ENCODE measurements around the gene GPR39. TPM values are rescaled to one million over a fixed set of nuclear protein-coding genes. Genes with fewer than 3 reads are reported as not detected.

GPR39 gene
- total RNA-seq, 1 donor from 2014 or later = 1.0 TPM

DNA sequence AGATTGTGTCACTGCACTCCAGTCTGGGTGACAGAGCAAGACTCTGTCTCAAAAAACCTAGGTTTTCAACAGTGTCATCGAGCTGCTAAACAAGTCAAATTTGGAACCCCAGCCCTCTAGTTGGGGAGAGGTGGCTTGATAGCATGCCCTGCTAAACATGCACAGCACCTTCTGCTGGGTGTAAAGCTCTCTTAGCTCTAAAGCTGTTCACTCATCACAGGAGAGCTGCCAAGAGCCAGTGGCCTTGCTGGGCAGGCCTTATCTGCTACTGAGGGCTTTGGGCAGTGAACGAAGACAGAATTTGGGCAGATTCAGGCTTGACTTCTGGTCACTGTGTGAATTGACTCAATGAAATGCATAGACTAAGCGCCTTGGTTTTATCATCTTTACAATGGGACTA, 152.1 kb downstream of the GPR39 start:
- Mint-ChIP-seq H3K27ac (ENCODE audit: unreplicated experiment) (no peak overlapping the region), H3K36me3 (ENCODE audit: unreplicated experiment) (no peaks in the 10 kb centered on the region), H3K27me3 (ENCODE audit: unreplicated experiment) (no peaks in the 10 kb centered on the region), H3K9me3 (ENCODE audit: unreplicated experiment) (no peaks in the 10 kb centered on the region), H3K4me3 (ENCODE audit: unreplicated experiment) (no peak overlapping the region), H3K4me1 (ENCODE audit: low read depth, unreplicated experiment) (no peaks in the 10 kb centered on the region)
- TF ChIP-seq, protein P1, sequence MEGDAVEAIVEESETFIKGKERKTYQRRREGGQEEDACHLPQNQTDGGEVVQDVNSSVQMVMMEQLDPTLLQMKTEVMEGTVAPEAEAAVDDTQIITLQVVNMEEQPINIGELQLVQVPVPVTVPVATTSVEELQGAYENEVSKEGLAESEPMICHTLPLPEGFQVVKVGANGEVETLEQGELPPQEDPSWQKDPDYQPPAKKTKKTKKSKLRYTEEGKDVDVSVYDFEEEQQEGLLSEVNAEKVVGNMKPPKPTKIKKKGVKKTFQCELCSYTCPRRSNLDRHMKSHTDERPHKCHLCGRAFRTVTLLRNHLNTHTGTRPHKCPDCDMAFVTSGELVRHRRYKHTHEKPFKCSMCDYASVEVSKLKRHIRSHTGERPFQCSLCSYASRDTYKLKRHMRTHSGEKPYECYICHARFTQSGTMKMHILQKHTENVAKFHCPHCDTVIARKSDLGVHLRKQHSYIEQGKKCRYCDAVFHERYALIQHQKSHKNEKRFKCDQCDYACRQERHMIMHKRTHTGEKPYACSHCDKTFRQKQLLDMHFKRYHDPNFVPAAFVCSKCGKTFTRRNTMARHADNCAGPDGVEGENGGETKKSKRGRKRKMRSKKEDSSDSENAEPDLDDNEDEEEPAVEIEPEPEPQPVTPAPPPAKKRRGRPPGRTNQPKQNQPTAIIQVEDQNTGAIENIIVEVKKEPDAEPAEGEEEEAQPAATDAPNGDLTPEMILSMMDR (IDR thresholded peaks at IDR 0.05; ENCODE audit: partially characterized antibody, unreplicated experiment) = no peak
- DNase-seq = no peak

DNA sequence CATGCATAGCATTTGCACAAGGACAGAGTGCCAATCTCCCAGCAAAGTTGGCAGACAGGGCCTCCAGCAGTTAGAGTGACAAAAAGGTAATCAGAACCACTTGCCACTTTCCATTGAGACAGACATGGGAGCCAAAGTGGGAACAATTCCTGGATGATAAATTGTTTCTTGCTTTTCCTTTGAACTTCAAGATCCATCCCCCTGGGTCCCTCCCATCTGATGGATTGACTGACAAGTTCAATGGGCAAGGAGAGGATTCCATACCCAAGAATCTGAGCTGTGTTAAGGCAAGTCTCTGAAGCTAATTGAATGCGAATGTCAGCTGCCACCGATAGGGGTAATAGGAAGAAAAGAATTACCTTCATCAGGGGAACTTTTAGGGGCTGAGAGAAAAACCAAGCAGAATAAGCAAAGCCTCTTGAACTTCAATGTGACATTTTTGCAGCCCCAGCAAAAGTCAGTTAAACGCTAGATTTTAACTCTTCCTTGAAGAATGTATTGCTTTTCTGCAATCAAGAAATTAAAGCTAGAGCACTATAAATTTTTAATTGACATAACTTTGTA, 156.9 kb downstream of the GPR39 start:
- TF ChIP-seq, protein P1 (IDR thresholded peaks at IDR 0.05; ENCODE audit: partially characterized antibody, unreplicated experiment) = no peak
- no peaks in the 10 kb centered on the region for H3K36me3 Mint-ChIP-seq (ENCODE audit: unreplicated experiment)
- H3K9me3 Mint-ChIP-seq (ENCODE audit: unreplicated experiment) = no peaks in the 10 kb centered on the region
- H3K4me3 Mint-ChIP-seq (ENCODE audit: unreplicated experiment) = no peak overlapping the region
- DNase-seq = no peak
- H3K27ac Mint-ChIP-seq (ENCODE audit: unreplicated experiment) = no peak overlapping the region
- no peaks in the 10 kb centered on the region for H3K4me1 Mint-ChIP-seq (ENCODE audit: low read depth, unreplicated experiment)
- H3K27me3 Mint-ChIP-seq (ENCODE audit: unreplicated experiment) = no peaks in the 10 kb centered on the region

GRCh38 chr2:132577686-132578085, 161.1 kb downstream of the GPR39 start:
- Mint-ChIP-seq H3K4me1 (ENCODE audit: low read depth, unreplicated experiment) (peaks cover 13% of the 10 kb centered on the region), H3K4me3 (ENCODE audit: unreplicated experiment) (no peak overlapping the region), H3K9me3 (ENCODE audit: unreplicated experiment) (peaks cover 7% of the 10 kb centered on the region), H3K27me3 (ENCODE audit: unreplicated experiment) (peaks cover 7% of the 10 kb centered on the region), H3K36me3 (ENCODE audit: unreplicated experiment) (no peaks in the 10 kb centered on the region), H3K27ac (ENCODE audit: unreplicated experiment) (no peak overlapping the region)
- TF ChIP-seq, protein P1 (IDR thresholded peaks at IDR 0.05; ENCODE audit: partially characterized antibody, unreplicated experiment) = no peak
- no peak for DNase-seq

DNA sequence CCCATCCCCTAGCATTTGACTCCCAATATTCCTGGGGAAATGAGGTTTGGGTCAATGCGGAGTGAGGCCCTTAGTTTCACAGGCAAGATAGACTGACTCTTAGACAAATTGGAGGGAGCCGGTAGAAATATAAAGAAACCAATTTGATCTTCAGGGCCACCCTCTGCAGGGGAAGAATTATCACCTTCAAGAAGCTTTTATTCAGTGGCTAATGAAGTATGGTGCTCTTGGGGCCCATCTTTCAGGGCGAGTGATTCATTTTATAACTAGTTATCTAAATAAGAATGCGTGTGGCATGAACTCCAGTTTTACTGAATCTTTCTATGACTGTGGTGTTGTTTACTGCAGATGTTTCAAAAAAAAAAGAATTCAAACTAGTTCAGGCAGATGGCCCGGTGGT, 165.0 kb downstream of the GPR39 start:
- H3K27me3 Mint-ChIP-seq (ENCODE audit: unreplicated experiment) = peaks cover 12% of the 10 kb centered on the region
- no peak for DNase-seq
- H3K36me3 Mint-ChIP-seq (ENCODE audit: unreplicated experiment) = no peaks in the 10 kb centered on the region
- TF ChIP-seq, protein P1 (IDR thresholded peaks at IDR 0.05; ENCODE audit: partially characterized antibody, unreplicated experiment) = no peak
- peak overlapping the region; percentile 72 for H3K27ac Mint-ChIP-seq (ENCODE audit: unreplicated experiment)
- peaks cover 36% of the 10 kb centered on the region for H3K4me1 Mint-ChIP-seq (ENCODE audit: low read depth, unreplicated experiment)
- H3K9me3 Mint-ChIP-seq (ENCODE audit: unreplicated experiment) = peaks cover 9% of the 10 kb centered on the region
- H3K4me3 Mint-ChIP-seq (ENCODE audit: unreplicated experiment) = no peak overlapping the region

DNA sequence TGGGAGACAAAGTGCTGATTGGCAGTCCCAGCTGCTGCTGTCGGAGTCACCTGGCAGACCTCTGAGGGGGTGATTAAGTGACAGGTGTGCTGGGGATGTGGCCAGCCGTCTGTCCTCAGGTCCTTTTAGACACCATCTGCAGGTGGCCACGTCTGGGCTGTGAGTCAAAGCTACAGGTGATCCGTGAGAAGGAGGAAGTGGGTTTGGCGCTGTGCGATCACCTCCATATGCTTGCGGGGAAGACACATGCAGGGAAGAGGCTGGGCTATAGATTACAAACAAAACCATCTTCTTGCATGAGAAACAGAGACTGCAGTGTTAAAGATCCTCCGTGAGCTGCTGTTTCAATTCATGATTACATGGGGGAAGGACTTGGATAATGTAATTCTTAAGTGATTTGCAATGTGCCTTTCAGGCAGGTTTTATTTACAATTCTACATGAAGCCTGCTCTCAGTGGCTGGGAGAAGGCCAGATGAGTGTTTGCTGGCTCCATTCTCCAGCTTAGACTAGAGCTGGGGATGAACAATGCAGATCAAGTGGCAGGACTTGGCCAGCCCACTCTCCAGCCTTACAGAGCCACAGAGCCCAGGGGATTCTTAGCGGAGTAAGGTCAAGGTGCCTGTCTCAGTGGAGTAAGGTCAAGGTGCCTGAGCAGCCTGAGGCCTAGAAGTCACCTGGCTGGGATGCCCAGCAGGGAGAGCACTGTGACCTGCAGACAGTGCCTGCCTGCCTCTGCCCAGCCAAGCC, 165.6 kb downstream of the GPR39 start:
- H3K9me3 Mint-ChIP-seq (ENCODE audit: unreplicated experiment) = peaks cover 9% of the 10 kb centered on the region
- H3K27ac Mint-ChIP-seq (ENCODE audit: unreplicated experiment) = peak overlapping the region; percentile 72

More for the DNA sequence above, 165.6 kb downstream of the GPR39 start:
- no peak for DNase-seq
- TF ChIP-seq, protein P1 (IDR thresholded peaks at IDR 0.05; ENCODE audit: partially characterized antibody, unreplicated experiment) = no peak
- Mint-ChIP-seq H3K4me1 (ENCODE audit: low read depth, unreplicated experiment) (peaks cover 39% of the 10 kb centered on the region), H3K27me3 (ENCODE audit: unreplicated experiment) (peaks cover 12% of the 10 kb centered on the region), H3K4me3 (ENCODE audit: unreplicated experiment) (peak overlapping the region; percentile 12), H3K36me3 (ENCODE audit: unreplicated experiment) (no peaks in the 10 kb centered on the region)
